NCI-H2107 (cell line): Measurements from ENCODE around the gene FOXL1.

Experiments used
- DNase-seq: peaks from one replicate; lab custom pipeline; 2025; lab: John Stamatoyannopoulos, UW

FOXL1 gene

GRCh38 chr16:86578061-86578599 lies at the start of gene FOXL1:
Gene FOXL1, plus strand, starts transcription at chr16:86578549. Its CDS starts 175 bp downstream, at chr16:86578724.
- DNase-seq: no peak

DNA sequence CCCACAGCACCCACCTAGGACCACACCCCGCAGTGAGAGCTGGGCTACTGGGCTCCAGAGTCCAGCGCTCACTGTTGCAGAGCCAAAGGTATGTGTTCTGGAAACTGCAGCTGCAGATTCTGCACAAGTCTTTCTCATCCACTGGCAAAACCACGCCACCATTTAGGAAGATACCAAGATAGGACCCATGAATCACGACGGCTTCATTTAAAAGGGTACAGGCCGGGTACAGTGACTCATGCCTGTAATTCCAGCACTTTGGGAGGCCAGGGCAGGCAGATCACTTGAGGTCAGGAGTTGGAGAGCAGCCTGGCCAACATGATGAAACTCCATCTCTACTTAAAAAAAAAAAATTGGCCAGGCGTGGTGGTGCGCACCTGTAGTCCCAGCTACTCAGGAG lies 49.2 kb upstream of the FOXL1 start:
- DNase-seq: no peak

- DNase-seq: no peak
Observed at GRCh38 chr16:86530251-86531190, 47.8 kb upstream of the FOXL1 start.

DNA sequence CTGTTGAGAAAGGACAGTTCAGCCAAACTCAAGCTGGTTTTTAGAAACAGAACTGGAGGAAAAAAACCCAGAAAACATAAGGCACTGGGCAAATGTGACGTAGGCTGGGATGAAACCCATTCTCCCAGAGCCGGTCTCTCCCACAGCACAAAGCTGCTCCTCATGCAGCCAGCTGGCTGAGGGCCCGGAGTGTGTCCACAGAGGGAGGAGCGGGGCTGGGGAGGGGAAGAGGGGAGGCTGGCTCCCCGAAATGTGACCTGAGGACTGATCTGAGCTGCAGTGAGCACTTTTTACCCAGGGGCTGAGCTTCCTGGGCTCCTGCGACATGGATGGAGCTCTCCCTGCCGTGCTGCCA lies 47.2 kb upstream of the FOXL1 start:
- DNase-seq: no peak

DNA sequence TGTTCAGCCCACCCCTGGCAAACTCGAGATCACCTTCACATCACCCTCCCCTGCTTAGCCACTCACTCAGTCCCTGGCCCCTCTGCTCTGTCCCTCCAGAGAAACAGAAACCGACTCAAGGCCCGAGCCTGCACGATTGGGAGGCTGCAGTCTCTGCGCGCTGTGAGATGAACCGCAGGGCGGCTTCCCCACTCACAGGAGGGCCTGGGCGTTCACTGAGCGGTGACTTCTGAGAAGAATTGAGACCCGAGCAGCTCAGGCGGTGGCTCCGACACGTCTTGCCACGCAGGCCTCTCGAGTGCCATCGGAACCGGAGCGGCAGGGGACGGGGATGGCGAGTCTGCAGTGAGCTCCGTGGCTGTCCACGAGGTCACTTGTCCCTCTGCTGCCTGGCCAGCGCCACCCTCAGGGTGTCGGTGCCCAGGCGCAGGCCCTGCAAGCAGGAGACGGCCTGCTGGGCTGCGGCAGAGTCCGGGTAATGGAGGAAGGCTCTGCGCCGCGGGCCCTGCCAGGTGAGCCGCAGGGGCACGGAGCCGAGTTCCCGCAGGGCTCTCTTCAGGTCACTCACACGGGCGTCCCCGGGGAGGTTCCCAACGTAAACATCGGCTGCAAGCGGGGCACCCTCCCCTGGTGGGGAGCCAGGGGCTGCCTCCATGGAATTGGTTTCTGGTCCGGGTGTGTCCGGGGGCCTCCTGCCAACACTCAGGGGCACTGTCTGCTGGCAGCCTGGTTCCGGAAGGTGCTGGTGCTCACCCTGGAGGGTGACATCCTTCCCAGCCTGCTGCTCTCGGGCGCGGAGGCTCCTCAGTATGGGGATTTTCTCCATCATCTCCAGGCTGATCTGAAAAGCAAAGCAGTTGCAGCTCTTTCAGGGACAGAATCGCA lies 46.5 kb upstream of the FOXL1 start:
- DNase-seq: no peak

GRCh38 chr16:86532526-86532815 lies 45.9 kb upstream of the FOXL1 start:
- DNase-seq: no peak

GRCh38 chr16:86533076-86533475 lies 45.3 kb upstream of the FOXL1 start:
- DNase-seq: no peak

DNA sequence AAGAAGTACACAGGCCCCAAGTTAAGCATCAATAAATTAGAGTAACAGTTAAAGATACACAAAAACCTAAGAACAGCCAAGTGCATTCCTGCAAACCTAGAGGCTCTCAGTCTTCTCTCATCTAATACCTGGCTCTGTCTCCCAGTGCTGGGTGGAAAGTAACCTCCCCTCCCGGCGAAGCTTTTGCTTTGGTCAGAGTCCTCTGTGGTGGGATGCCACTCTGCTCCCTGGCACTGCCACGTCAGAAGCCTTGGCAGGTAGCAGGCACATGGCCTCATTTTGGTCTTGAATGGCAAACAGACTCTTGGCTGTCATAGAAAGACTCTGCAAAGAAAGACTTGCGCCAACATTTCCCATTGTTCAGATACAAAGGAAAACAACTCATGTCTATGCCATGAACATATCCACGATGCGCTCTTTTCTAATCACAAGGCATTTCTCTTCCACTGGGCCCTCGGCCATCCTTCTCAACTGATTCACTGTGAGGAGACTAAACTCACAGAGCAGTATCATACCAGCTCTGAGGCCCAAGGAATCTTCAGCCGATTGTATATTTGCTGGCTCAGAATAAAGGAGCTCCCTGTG lies 44.5 kb upstream of the FOXL1 start:
- DNase-seq: no peak

- no peak for DNase-seq
Observed at GRCh38 chr16:86534779-86535615, 43.4 kb upstream of the FOXL1 start.

- no peak for DNase-seq
Observed at GRCh38 chr16:86536621-86537020, 41.7 kb upstream of the FOXL1 start.

DNA sequence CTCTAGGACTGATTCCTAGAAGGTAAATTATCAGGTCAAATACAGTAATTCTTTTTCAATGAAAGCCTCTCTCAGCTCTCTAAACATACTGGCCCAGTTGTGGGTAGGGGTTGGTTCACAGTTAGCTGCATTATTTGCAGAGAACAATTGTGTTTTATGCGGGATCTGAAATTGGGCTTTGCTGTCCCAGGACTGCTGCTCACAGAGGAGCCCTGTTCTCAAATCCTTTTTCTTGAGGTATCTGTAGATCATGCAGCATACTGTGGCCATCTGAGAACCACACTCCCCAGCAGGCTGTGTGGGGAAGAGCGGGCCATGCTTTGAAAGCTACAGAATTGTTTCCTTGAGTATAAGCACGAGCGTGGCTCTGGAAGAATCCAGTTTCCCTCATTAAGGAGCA lies 40.9 kb upstream of the FOXL1 start:
- no peak for DNase-seq

DNA sequence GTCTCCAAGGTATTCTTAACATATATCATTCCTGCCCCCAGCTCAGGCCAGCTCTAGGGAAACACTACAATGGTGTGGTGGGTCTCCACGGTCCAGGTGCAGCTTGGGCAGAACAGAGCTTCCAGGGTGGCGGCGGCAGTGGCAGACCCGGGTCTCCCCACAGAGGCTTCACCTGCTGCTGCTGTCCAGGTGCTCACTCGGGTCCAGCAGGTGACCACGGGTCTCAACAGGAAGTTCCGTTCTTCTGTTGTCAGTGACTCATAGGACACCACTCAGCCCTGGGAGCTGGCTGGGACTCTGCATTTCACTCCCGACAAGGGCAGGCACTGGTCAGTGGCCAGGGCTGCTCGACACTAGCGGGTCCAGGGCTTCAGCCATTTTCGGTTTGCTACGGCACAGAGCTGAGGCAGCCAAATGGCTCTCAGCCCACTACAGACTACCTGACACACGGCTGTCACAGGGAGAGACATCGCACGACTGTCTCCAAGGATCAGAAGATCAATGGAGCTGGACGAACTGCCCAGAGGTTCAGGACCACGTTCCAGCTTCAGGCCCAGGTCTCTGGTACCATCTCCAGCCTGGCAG lies 40.1 kb upstream of the FOXL1 start:
- DNase-seq: no peak

DNA sequence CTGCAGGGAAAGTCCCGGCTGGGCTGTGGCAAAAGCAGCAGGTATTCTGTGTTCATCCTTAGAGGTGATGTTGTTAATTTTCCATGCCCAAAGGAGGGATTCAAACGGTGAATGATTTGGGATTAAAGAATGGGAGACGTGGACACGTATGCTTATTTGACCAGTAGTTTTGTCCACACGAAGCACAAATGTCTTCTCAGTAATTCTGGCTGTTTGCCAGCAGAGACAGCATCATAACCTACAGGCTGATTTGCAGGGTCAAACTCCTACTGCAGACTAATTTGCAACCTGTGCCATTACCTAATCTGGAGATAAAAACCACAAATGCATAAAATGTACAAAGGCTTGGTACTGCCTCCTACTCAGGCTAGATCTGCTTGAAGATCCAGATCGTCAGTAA lies 37.5 kb upstream of the FOXL1 start:
- DNase-seq: no peak

- DNase-seq: no peak
Observed at GRCh38 chr16:86541560-86541959, 36.8 kb upstream of the FOXL1 start.

- DNase-seq: no peak
Observed at GRCh38 chr16:86542756-86543750, 35.3 kb upstream of the FOXL1 start.

DNA sequence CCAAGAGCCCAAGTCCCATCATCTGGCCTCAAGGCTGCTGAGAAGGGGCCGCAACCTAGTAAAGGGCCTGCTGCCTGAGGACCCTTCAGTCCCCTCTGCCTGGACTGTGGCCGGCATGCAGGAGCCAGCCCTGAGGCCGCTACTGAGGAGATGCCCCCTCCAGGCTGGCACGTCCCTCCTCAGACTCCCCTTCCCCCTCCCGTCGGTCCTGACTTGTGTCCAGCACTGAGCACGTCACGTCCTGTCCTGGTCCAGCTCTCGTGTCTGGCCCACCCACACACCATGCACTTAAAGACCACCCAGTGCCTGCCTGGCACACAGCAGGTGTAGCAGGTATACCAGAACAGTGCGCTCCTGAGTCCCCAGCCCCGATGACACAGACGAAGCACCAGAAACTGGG lies 32.9 kb upstream of the FOXL1 start:
- no peak for DNase-seq

DNA sequence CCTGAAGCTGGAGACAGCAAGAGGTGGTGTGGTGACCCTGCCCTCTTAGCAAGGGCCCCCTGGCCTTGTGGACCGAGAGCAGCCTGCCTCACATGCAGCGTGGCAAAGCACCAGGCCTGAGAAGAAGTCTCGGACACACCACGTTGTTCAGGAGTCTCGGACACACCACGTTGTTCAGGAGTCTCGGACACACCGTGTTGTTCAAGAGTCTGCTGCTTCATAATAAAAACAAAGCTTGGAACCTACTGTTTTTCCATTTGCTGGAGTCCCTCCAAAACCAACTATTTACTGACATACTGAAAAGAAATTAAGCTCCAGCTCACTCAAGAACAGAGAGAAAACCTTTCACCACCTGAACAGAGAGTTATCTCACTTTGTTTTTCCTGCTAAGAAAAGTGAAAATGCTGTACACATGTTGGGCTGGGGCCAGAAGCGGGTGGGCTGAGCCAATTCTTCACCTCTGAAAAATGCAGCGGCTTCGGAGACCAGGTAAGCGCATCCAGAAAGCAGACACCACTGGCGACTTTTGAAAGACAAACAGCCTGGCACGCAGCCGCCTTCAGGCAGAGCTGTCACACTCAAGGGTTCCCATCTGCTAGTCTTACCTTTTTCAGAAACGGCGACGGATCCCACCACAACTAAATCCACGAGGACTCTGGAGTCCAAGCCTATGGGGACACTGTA lies 32.3 kb upstream of the FOXL1 start:
- no peak for DNase-seq

DNA sequence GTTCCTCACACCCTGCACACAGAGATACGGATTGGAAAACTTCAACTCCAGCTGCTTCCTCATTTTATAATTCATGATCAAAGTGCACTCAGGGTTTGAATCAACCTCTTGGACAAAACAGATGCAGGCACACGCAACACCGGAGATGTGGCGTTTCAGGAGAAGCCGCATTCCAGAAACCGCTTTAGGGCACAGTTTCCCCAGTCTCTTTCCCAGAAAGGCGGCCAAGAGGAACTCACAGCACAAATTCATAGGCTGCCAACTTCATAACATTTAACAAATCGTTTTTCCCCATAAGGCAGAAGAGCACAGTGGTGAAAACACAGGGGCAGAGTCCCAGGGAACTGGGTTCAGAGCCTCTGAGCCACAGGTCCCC lies 31.7 kb upstream of the FOXL1 start:
- no peak for DNase-seq

DNA sequence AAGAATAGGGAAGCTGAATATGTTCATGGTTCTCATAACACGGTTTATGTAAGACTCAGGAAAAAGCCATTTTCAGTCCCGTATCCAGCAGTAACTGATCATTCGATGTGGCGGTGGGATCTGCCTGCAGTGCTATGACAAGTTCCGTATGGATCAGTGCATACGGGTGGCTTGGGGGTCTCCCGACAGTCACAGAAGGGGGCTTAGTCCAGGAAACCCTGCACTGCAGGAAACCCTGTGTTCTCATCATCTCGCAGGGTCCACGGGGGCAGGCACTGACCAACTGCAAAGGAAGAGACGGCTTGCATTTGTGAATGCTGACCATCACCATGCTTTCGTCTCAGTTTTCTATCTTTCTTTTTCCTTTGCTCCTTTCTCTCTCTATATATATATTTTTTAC lies 31.1 kb upstream of the FOXL1 start:
- no peak for DNase-seq
